Ishikawa (cell line): ENCODE measurements around the gene ECSCR.

Experiments used
- CREB1 ChIP-seq: IDR thresholded peaks from 2 replicates; pipeline ENCODE4 v1.6.1; 2012; ENCODE audit warnings: low read depth
- EP300 ChIP-seq: IDR thresholded peaks from 2 replicates; pipeline ENCODE4 v1.6.1; 2012; ENCODE audit warnings: borderline replicate concordance
- MAX ChIP-seq: IDR thresholded peaks from 2 replicates; pipeline ENCODE4 v1.6.1; 2012
- TAF1 ChIP-seq: IDR thresholded peaks from 2 replicates; pipeline ENCODE4 v1.6.1; 2012; ENCODE audit warnings: low read depth, mild to moderate bottlenecking
- ZBTB7A ChIP-seq: IDR thresholded peaks from 2 replicates; pipeline ENCODE4 v1.6.1; 2012; ENCODE audit warnings: low read depth

- no peak for TF ChIP-seq MAX
- TF ChIP-seq TAF1: no peak
- no peak for TF ChIP-seq CREB1
- TF ChIP-seq EP300: no peak
- TF ChIP-seq ZBTB7A: no peak
Measured at GRCh38 chr5:139475865-139476617, 13.5 kb upstream of the ECSCR start.
